Skeletal muscle tissue (tissue), 4 donors: ENCODE measurements around the gene COL19A1. TPM values are rescaled to one million over a fixed set of nuclear protein-coding genes. Genes with fewer than 3 reads are reported as not detected.
"Not testable (repeated sequence)": the region's sequence is repeated elsewhere in the genome, so short reads cannot be mapped to it uniquely, and the experiment has no call there.

Source experiments
- H3K27ac ChIP-seq: one replicate; pipeline ENCODE4 v1.7.0; 2013; ENCODE audit warnings: mild to moderate bottlenecking, low read depth, low read length, inconsistent platforms
- H3K27me3 ChIP-seq, 3 donors: one replicate each; pipeline ENCODE4 v1.7.0; 2013; ENCODE audit warnings: low read length in 3 of 3; ENCODE audit not compliant: control insufficient read depth in 3 of 3, insufficient read depth in 3 of 3
- H3K36me3 ChIP-seq, 3 donors: one replicate each; pipeline ENCODE4 v1.7.0; 2013; ENCODE audit warnings: low read length in 3 of 3; ENCODE audit not compliant: control insufficient read depth in 3 of 3, insufficient read depth in 3 of 3
- H3K4me1 ChIP-seq, 3 donors: one replicate each; pipeline ENCODE4 v1.7.0; 2013; ENCODE audit warnings: low read length in 3 of 3, mild to moderate bottlenecking in 3 of 3; ENCODE audit not compliant: control insufficient read depth in 3 of 3, insufficient read depth in 3 of 3
- H3K4me3 ChIP-seq, 3 donors: one replicate each; pipeline ENCODE4 v1.7.0; 2013; ENCODE audit warnings: low read length in 3 of 3
- H3K9ac ChIP-seq, 3 donors: one replicate each; pipeline ENCODE4 v1.7.0; 2013; ENCODE audit warnings: low read length in 3 of 3, mild to moderate bottlenecking in 3 of 3, moderate library complexity in 2 of 3, low read depth in 1 of 3
- H3K9me3 ChIP-seq, 3 donors: one replicate each; pipeline ENCODE4 v1.7.0; 2013; ENCODE audit warnings: low read length in 3 of 3; ENCODE audit not compliant: control insufficient read depth in 3 of 3
- total RNA-seq: library from RNA; depleted of rRNA; stranded (reverse); fragments of >200 nt; gene quantifications from one replicate; pipeline ENCODE4 v1.2.3, GENCODE V29; 2014
- donor health status: Osteomylitis.

Gene COL19A1
- total RNA-seq, 1 donor from 2014 or later, result 10.4 TPM

DNA sequence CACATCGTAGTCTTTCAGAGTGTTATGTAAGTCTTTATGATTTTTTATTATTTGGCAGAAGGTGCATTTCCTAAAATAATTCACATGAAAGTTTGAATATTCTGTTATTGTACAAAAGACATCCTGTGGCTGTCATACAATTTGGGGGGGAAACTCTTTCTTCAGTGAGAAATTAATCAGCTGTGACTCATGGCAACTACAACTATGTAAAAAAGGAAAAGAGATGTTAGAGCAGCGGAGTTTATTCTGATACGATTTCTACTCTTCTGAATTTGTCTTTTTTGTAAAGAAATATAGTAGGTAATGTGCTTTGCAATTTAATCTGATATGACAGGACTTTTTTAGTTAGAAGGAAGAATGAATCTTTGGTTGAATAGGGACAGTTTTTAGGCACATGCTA, 14.2 kb downstream of the COL19A1 start:
- H3K27me3 ChIP-seq, result no peaks in the 10 kb centered on the region
- H3K4me1 ChIP-seq, result no peaks in the 10 kb centered on the region
- no peak overlapping the region for H3K27ac ChIP-seq
- no peak overlapping the region for H3K9ac ChIP-seq
- H3K4me3 ChIP-seq, result no peak overlapping the region
- H3K9me3 ChIP-seq, result no peaks in the 10 kb centered on the region
- H3K36me3 ChIP-seq, result no peaks in the 10 kb centered on the region

DNA sequence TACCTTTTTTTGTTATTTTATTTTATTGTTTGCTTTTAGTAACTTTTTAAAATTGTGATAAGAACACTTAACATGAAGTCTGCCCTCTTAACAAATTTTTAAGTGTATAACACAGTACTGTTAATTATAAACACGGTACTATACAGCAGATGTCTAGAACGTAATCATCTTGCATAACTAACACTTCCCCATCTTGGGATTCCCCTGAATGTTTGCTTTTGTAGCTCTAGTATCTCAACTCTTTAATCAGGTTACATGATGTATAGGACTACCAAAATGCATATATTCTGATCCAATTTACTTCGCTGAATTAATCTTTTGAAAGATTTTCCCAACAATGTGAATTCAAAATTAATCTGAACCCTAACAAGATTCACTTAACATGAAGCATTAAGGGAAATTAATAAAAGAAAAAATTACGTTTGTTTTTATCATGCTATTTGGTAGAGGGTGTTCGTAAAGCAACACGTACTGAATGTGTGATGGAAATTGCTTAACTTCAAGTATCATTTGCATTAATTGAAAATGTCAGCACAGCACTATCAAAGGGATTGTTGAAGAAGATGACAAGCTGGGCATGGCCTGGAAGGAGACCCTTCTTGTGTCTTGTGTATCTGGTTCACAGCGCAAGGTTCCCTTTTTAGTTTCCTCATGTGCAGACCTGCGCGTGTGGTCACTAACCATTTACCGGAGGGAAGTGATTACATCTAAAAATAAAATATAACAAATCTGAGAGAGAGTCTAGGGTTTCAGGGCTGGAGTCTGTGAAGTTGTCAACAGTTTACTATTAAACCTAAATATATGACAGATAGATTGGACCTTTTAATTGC, 15.2 kb downstream of the COL19A1 start:
- Histone ChIP-seq H3K36me3 (no peaks in the 10 kb centered on the region), H3K4me3 (no peak overlapping the region), H3K27ac (no peak overlapping the region), H3K9me3 (no peaks in the 10 kb centered on the region), H3K27me3 (no peaks in the 10 kb centered on the region), H3K4me1 (no peaks in the 10 kb centered on the region), H3K9ac (no peak overlapping the region)

DNA sequence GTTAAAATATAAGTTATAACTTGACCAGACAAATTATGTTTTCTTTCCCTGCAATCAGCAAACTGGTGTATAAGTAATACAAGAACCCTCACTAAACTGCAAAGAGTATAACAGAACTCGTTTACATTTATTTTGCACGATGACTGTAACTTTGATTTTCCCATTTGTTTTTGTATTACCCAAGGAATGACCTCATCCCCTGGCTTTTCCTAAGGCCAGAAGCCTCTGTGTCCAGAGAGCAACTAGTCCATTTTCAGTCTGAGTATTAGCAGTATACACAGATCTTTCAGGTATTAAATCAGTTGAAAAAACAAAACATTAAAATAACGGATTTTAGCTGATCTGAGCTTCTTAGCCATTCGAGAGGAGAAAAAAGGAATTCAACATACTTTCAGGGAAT, 17.2 kb downstream of the COL19A1 start:
- no peak overlapping the region for H3K9ac ChIP-seq
- no peak overlapping the region for H3K27ac ChIP-seq
- H3K9me3 ChIP-seq, result no peaks in the 10 kb centered on the region
- H3K4me1 ChIP-seq, result no peaks in the 10 kb centered on the region
- H3K27me3 ChIP-seq, result no peaks in the 10 kb centered on the region
- no peak overlapping the region for H3K4me3 ChIP-seq
- no peaks in the 10 kb centered on the region for H3K36me3 ChIP-seq

DNA sequence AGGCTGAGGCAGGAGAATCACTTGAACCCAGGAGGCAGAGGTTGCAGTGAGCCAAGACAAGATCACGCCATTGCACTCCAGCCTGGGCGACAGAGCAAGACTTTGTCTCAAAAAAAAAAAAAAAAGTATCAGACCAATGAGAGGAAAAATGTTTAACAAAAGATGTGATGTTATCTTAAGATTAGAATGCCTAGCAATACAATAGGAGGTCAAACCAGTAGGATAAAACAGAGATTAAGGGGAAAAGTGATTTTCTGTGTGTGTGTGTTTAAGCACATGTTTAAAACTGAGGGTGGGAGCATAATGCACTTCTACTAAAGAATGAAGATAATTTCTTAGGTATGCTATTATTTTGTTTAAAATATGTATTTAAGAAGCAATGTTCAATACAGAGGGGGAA, 17.9 kb downstream of the COL19A1 start:
- H3K9me3 ChIP-seq, result no peaks in the 10 kb centered on the region
- no peaks in the 10 kb centered on the region for H3K36me3 ChIP-seq
- no peak overlapping the region for H3K4me3 ChIP-seq
- H3K4me1 ChIP-seq, result no peaks in the 10 kb centered on the region
- H3K27me3 ChIP-seq, result no peaks in the 10 kb centered on the region
- H3K9ac ChIP-seq, result no peak overlapping the region
- H3K27ac ChIP-seq, result no peak overlapping the region

DNA sequence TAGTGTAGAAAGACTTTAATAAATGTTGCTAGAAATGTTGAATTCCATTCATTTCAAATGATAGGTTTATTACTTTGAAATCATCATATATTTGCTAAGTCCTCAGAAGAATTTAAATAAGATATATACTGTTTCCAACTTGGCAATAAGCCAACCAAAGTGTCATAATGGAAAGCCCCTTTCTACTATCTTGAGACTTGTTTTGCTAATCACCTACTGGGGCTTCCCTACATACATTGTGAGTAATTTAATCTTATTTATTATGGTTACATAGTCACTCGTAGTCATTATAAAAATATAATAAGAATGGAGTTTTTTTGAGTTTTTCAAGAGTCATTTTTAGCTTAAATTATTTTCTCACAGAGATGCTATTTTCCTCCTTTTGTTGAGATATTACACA, 20.7 kb downstream of the COL19A1 start:
- no peaks in the 10 kb centered on the region for H3K36me3 ChIP-seq
- H3K9me3 ChIP-seq, result no peaks in the 10 kb centered on the region
- H3K27me3 ChIP-seq, result no peaks in the 10 kb centered on the region
- H3K4me3 ChIP-seq, result no peak overlapping the region
- no peaks in the 10 kb centered on the region for H3K4me1 ChIP-seq
- H3K9ac ChIP-seq, result no peak overlapping the region
- no peak overlapping the region for H3K27ac ChIP-seq

DNA sequence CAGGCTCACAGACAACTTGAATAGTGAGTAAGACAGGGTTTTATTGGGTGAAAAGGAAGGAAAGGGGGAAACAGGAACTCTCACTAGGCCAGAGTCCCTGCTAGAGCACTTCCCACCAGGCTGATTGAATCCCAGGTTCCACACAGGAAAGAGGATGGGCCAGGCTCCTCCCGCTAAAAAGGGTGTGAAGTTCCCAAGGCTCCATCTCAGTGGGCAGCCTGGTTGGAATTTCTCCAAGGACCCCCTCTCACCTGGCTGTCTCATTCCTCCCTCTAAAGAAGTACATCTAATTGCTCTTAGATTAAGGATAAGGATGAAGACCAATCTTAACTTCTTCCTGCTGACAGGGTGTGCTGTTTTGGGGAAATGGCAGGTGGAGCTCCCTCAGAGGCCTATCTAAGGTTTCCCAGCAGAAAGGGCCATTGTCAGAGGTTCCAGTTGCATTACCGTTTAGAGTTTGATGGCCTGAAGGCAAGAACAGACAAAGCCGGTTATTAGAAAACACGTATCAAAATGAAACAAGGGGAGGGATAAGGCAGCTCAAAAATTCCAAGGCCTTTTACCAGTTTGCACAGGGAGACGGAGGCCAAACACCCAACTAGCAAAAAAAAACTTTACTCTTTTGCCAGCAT, 21.5 kb downstream of the COL19A1 start:
- H3K9ac ChIP-seq, result no peak overlapping the region
- H3K27ac ChIP-seq, result no peak overlapping the region
- H3K36me3 ChIP-seq, result no peaks in the 10 kb centered on the region
- H3K4me3 ChIP-seq, result no peak overlapping the region
- H3K27me3 ChIP-seq, result no peaks in the 10 kb centered on the region
- no peaks in the 10 kb centered on the region for H3K4me1 ChIP-seq
- no peaks in the 10 kb centered on the region for H3K9me3 ChIP-seq

DNA sequence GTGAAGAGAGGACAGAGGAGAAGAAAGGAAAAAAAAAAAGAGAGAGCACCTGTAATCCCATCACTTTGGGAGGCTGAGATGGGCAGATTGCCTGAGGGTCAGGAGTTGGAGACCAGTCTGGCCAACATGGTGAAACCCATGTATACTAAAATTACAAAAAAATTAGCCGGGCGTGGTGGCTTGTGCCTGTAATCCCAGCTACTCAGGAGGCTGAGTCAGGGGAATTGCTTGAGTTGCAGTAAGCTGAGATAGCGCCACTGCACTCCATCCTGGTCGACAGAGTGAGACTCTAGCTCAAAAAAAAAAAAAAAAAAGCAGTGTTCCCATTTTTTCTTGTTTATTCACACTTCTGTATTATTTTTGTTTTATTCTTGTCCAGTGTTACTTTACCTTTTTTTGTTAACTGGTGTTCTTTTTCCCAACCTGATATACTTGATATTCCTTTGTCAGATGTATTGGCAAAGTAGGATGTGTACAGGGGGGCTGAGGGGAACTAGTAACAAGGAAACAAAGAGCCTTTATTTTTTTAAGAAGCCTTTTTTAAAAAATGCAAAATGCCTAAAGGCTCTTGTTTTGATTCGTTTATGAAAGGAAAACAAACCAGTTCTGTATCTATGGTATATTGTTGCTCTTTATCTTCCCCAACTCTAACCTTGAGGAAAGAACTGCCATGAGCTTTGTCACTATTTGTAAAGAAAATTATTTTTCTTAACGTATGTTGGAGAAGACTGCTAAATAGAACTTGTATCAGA, 22.3 kb downstream of the COL19A1 start:
- Histone ChIP-seq H3K27me3 (no peaks in the 10 kb centered on the region), H3K9ac (no peak overlapping the region), H3K4me1 (no peaks in the 10 kb centered on the region), H3K27ac (no peak overlapping the region), H3K9me3 (no peaks in the 10 kb centered on the region), H3K4me3 (no peak overlapping the region), H3K36me3 (no peaks in the 10 kb centered on the region)

DNA sequence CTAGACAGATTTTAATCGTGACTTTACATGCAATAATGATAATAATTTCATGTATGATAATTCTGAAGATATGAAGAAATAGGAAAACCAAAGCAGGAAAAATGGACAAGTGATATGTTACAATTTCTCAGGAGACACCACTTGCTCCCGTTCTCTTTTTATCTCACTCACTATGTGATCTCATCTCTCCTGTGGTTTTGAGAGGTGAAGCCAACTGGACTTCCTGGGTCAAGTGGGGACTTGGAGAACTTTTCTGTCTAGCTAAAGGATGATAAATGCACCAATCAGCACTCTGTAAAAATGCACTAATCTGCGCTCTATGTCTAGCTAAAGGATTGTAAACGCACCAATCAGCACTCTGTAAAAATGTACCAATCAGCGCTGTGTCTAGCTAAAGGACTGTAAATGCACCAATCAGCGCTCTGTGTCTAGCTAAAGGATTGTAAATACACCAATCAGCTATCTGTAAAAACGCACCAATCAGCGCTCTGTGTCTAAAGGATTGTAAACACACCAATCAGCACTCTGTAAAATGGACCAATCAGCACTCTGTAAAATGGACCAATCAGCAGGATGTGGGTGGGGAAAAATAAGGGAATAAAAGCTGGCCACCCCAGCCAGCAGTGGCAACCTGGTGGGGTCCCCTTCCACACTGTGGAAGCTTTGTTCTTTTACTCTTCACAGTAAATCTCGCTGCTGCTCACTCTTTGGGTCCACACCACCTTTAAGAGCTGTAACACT, 23.0 kb downstream of the COL19A1 start:
- H3K9me3 ChIP-seq, H3K4me3 ChIP-seq, H3K9ac ChIP-seq, H3K27ac ChIP-seq, H3K36me3 ChIP-seq, H3K27me3 ChIP-seq, H3K4me1 ChIP-seq: not testable (repeated sequence)

DNA sequence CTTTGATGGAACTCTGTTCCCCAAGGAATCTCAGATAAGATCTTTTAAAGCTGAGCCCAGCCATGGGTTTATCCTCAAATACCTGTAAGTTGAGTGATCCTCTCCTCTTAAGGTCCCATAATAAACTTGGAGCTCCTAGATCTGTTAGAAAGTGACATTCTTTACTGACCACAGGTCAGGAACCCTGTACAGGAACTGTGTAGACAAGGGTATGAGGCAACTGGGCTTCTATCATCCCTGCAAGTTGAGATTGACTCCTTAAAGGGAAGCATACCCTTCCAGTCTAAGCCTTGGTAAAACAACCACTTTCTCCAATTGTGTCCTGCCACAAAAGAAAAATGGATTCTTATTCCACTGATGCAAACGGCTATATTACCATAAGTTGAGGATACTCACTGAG, 26.2 kb downstream of the COL19A1 start:
- H3K4me1 ChIP-seq, H3K36me3 ChIP-seq, H3K4me3 ChIP-seq, H3K9me3 ChIP-seq, H3K27ac ChIP-seq, H3K27me3 ChIP-seq, H3K9ac ChIP-seq: not testable (repeated sequence)
